Measurements from ENCODE around the gene WFDC6.

Gene WFDC6

DNA sequence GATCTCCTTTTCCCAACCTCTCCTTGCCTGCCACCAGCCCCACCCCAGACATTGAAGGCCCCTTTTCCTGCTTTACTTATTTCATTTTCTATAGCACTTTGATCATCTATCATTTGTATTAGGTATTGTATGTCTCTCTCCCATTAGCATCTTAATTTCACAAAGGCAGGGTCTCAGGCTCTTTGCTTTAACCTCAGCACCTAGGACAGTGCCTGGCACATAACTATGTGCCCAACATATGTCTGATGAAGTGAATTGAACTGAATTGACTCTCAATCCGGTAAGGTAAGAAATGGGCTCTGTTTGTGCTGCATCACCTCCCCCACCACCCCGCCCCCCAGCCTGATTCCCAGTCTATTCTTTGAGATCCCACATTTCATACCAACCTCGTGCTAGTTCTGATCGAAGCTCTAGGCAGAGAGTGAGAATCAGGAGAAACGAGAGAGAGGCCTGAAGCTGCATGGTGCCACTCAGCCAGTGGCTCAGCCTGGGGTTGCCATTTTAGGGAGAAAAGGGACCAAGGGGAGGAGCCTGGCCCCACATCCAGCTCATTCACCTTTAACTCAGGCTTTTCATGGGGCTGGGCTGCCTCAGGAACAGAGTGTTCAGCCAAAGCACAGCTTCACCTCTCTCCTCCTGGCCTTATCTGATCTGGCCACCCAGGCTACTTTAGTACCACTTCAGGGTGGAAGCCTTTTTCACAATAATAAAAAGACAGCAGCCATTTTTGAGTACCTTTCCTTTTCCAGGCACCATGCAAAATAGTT lies 24.0 kb downstream of the WFDC6 start, which contains the start of gene SPINT3:
Gene SPINT3 (minus strand): TSS at position 476 of the 767 bp plus-strand sequence. CDS start 14 bp downstream, at position 462.
- DNase-seq, result no peak

DNA sequence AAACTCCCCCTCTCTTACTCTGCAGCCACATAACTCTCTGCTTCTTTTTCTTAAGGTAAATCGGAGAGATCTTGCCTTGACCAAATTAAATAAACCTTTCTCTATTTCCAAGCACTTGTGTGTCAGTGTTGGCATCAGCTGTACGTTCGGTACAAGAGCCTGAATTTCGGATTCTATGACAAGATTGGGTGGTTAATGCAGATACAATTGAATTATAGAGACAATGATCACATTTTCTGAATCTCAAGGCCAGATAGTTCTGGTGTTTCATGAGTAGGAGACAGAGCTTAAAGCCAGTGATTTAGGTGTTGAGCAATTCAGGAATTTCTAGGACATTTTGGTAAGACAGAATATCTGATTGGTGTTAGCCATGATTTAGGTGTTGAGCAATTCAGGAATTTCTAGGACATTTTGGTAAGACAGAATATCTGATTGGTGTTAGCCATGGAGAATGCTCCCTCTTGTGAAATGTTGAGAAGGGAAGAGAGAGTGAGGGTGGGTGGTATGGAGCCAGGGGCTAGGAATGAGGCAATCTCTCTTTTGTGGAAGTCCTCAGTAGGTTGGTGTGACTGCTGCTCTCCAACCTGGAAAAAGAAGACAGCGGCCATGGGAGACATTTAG lies 28.9 kb downstream of the WFDC6 start:
- DNase-seq, result no peak

DNA sequence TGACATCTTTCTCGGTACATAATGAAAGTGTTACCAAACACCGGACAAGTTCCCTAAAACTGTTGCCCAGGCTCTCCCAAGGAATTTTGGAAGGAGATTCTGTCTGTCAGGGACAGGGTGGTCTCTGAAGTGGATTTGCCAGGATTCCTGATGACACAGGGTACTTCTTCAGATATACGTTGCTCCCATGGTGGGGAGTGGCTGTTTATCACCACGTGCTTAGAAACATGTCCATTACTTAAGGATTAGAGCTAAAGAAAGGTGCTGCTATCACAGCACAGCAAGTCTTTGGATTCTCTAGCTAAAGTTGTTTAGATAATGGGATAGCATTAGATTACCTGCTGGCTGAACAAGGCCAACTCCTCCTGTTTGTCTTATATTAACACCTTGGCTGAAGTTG lies 30.2 kb downstream of the WFDC6 start:
- no peak for DNase-seq

DNA sequence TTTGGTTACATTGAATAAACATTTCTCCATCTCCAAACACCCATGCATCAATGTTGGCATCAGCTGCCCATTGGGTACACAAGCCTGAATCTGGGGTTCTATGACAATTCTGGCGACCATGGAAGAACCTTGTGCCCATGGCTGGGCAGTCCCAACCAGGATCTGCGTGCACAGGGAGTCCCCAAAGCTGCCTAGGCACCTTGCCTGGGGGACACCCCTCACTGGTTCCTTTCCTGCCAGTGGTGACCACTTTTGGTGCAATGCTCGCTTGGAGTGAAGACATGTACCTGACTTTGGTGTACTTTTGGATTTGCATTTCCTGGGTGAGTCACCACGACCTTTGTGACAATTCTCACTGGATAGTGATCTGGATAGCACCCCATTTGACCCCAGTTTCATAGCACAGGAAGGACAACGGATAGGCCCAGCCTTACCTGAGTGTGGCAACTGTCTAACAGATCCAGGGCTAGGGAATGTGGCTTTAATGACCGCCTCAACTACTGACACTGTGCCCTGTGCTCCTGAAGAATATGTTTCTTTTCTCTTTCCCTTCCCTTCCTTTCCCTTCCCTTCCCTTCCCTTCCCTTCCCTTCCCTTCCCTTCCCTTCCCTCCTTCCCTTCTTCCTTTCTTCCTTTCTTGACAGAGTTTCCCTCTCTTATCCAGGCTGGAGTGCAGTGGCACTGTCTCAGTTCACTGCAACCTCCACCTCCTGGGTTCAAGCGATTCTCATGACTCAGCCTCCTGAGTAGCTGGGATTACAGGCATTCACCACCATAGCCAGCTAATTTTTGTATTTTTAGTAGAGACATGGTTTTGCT lies 31.0 kb downstream of the WFDC6 start:
- no peak for DNase-seq

DNA sequence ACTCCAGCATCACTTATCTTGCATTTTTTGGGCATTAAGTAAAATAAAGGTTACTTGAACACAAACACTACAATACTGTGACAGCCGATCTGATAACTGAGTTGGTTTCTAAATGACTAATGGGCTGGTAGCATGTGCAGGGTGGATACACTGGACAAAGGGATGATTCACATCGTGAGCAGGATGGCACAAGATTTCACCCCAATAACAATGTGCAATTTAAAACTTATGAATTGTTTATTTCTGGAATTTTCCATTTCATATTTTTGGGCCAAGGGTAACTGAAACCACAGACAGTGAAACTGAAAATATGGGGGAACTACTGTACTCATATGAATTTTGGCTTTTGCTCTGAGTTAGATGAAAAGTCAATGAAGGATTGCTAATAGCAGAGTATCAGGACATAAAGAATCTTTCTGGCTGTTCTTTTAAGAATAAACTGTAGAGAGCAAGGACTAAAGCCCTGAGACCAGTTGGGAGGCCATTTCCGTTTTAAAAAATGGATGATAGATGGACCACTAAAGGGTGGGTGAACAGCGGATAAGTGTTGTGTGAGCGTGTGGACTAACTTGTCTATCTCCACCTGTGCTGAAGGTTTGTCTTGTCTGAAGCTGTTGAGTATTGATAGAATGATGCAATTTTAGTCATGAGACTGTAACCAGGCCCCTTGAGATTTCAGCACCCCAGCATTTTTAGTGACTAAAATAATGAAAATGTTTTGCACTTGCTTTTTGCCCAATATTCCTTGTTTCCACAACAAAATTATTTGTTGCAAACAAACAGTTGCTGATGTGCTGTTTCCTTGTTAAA lies 32.1 kb downstream of the WFDC6 start:
- DNase-seq, result no peak

DNA sequence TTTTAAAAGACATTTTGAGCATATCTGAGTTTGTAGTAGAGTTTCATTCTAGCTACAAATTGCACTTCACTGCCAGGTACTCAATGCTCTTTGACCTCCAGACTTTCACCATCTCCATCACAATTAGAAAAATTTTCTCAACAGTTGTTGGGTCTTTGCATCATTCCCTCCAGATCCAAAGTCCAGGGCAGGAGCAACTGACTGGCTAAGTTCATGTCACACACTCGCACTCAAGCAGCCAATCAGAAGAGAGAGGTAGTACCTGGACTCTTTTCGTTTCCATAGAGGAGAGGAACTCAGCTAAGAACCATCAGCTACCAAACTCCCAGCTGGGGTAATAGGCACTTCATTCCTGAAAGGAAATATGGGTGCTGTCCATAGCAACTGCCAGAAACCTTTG lies 32.9 kb downstream of the WFDC6 start:
- DNase-seq, result no peak

DNA sequence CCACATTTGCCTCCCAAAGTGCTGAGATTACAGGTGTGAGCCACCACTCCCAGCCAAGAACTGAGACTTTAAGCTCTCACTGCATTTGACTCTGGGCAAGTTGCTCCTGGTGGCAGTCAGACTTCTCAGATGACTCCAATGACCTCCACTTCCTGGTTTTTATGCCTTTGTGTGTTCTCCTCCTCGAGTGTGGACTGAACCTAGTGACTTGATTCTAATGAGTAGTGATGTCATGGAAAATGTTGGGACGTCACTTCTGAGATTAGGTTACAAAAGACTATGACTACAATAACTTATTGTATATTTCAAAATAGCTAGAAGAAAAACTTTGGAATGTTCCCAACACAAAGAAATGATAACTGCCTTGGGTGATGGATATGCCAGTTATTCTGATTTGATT lies 35.9 kb downstream of the WFDC6 start:
- no peak for DNase-seq

DNA sequence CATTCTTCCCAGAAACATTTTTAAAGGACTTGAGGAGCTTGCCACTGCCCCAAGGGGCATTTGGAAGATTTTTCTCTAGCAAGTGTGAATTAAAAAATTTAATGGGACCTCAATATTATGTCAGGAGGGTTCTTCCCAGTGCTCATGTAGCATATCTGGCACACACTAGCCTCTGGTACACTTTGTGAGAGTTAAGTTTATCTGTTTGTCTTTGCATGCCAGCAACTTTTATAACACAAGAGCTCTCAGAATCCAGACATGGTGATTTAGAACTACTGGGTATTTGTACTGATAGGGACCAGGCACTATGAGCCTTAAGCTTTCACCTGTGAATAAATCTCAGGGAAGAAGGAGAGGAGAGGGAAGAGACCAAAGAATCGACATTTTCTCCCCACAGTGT lies 36.7 kb downstream of the WFDC6 start:
- no peak for DNase-seq

DNA sequence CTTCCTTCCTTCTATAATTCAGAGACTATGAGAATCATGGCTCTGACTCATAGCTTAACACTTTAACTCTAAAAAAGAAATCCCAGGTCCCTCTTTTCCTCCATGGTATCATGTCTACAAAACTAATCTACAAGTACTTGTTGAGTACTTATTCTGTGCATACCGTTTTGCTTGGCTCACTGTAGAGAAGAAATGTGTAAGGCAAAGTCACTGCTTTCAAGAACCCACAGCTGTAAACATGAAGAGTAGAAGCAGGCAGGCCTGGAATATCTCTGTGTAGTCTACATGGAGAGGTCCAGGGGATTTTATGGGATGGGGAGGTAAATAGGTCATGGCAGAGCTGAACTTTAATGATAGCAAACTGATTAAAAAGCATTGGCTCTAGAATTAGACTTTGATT lies 37.7 kb downstream of the WFDC6 start:
- DNase-seq, result no peak

DNA sequence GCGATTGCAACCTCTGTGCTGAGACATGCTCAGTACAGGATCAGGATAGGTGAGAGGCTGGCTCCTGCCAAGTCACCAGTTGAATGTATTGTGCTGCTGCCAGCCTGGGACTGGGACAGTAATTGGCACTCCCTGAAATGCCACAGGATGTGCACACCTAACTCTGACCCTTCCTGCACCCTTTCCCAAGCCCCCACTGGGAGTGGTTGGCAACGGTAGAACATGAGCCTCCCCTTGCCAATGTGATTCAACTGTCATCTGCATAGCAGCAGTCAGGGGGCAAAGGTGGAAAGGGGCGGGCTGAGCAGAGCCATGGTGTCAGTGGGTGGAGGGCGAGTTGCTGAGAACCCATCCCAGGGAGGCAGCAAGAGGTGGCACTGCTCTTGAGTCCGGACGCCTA lies 39.3 kb downstream of the WFDC6 start:
- no peak for DNase-seq

DNA sequence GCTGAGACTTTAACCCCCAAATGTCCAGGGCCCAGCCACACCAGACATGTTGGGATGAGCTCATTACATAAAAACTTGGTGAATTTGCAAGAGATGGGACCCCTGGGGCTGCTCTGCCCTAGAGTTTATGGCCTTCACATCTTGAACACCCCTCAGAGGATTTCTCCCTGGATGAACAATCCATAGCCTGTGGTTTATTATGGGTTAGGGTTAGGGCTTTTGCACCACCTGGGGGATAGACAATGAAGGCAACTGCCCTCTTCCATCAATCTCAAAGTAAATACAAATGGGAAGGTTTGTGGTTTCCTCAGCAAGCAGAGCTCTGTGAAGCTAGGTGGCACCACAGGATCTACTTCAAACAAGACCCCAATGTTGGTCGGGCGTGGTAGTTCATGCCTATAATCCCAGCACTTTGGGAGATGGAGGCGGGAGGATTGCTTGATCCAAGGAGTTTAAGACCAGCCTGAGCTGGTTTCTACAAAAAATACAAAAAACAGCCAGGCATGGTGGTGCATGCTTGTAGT lies 41.2 kb downstream of the WFDC6 start:
- no peak for DNase-seq

DNA sequence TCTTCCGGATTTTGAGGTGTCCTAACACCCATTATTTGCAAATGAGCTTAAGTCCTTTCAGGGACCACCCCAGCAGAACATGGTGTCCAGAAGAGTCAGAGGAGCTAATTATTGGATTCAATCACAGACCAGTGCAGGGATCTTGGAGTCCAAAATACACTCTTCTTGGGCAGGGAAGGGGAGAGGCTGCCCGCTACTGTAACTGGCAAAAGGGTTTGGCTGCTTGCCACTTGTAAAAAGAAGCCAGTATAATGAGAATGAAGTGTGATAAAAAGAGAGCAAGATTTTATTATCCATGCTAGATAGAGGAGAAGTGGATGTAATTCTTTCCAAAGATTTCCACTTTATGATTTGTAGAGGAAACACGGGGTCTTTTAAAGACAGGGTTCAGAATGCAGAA lies 43.1 kb downstream of the WFDC6 start:
- DNase-seq, result no peak

DNA sequence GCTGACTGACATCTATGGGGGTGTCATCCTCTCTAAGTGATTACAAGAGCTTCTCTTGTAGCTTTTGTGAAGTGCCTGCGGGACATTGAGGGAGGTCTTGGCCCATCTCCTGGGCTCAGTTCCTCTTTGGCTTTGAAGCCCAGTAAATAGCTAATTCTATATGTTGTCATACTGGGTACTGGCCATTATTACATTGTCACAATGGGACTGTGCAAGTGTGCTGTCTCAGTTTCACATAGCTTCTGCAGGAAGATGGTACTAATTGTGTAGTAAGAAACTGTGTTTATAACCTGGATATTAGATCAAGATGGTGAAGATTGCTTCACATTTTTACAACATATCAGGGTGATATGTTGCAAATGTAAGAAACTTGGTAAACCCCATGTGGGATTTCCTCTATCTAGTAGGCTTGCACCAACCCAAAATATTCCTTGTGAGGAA lies 43.8 kb downstream of the WFDC6 start:
- DNase-seq, result no peak

DNA sequence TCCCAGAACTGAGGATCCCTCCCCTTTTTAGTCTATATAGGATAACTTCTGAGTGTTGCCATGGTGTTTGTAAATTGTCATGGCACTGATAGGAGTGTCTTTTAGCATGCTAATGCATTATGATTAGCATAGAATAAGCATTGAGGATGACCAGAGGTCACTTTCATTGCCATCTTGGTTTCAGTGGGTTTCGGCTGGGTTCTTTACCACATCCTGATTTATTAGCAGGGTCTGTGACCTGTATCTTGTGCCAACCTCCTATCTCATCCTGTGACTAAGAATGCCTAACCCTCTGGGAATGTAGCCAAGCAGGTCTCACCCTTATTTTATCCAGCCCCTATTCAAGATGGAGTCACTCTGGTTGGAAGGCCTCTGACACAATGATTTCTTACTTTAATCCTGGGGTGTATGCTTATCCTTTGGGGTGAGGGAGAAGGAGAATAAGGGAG lies 50.2 kb downstream of the WFDC6 start:
- no peak for DNase-seq

DNA sequence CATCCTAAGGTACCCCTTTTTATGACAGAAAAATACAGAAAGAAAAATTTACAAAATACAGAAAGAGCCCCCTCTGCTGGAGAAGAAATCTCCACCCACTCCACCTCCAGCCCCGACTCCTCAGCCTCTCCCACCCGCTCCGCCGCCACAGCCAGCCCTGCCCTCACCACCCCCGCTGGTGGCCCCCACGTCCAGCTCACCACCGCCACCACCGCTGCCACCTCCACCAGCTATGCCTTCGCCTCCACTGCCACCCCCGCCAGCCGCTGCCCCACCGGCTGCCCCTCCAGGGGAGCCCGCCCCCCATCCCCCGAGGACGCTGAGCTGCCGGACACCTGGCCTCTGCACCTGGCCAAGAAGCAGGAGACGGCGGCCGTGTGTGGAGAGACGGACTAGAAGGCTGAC lies 52.0 kb downstream of the WFDC6 start:
- DNase-seq, result no peak

DNA sequence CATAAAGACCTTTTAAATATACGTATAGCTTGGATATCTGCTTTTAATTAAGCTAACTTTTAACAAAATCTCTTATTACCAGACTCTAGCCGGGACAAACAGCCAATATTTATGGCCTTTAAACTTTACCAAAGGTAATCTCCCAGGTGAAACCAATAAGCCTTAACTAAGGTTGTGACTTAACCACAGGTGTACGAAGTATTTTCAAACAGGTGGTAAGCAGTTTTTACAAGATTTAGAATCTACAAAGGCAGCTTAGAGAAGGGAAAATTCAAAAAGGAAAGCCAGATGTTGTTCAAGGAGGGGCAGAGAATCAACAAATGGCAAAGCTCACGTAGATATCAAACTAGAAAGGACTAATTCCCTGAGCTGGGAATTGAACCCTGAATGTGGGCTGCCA lies 53.9 kb downstream of the WFDC6 start:
- DNase-seq, result no peak

DNA sequence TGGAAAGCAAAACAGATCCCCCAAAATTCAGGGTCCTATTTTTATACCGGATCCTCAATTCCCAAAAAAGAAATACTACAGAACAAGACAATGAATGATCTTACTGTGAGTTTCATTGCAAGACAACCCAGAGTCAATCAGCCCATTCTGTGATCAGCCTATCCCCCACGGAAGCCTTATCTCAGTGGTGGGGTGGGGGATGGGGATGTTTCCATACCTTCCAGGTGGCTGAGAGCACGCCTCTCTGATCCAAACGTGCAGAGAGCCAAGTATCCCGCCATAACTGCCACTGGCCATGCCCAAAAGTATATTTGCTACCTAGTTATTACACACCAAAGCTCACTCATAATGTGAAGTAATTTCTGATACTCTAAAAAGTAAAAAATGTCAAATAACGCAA lies 54.6 kb downstream of the WFDC6 start:
- DNase-seq, result no peak

All from T1000 (cell line).